ENCODE data around the gene MAMLD1. TPM values are rescaled to one million over a fixed set of nuclear protein-coding genes. Genes with fewer than 3 reads are reported as not detected.

Gene MAMLD1
- total and polyA plus RNA-seq, 12 donors = 1.4 to 11.2 (median 6.5) TPM

- intact Hi-C loops (cut with DNase I) = loop anchor here in 1 of 2 donors (10.0 kb wide), 1 partner anchor 59 kb away; no protein-coding TSS in a partner anchor
- TF ChIP-seq CTCF (IDR thresholded peaks at IDR 0.05) (no peak), POLR2A (IDR thresholded peaks at IDR 0.05) (no peak)
- Histone ChIP-seq H3K27ac (no peak overlapping the region), H3K36me3 (replicated peaks in 1 of 2) (no peaks in the 10 kb centered on the region), H3K9me3 (replicated peaks in 1 of 3) (no peaks in the 10 kb centered on the region), H3K27me3 (no peaks in the 10 kb centered on the region), H3K4me3 (no peak overlapping the region), H3K4me1 (replicated peaks in 1 of 2) (no peaks in the 10 kb centered on the region)
- DNase-seq = no peak
- WGBS, 4 donors = 54 to 92% (median 82%) methylated on average over 2 of the region's 2 CpGs
Measured at GRCh38 chrX:150414228-150414627, 51.1 kb downstream of the MAMLD1 start.

- H3K4me1 ChIP-seq (replicated peaks in 1 of 2) = no peaks in the 10 kb centered on the region
- no peaks in the 10 kb centered on the region for H3K36me3 ChIP-seq (replicated peaks in 1 of 2)
- H3K4me3 ChIP-seq = no peak overlapping the region
- H3K27ac ChIP-seq = no peak overlapping the region
- 69 to 94% (median 84%) methylated on average over 6 of the region's 6 CpGs for WGBS, 4 donors
- no peak for DNase-seq
- no peak for TF ChIP-seq CTCF (IDR thresholded peaks at IDR 0.05)
- H3K9me3 ChIP-seq (replicated peaks in 1 of 3) = no peaks in the 10 kb centered on the region
- H3K27me3 ChIP-seq = no peaks in the 10 kb centered on the region
- intact Hi-C loops (cut with DNase I) = loop anchor here in 1 of 2 donors (10.0 kb wide), 1 partner anchor 62 kb away; no protein-coding TSS in a partner anchor
Measured at GRCh38 chrX:150416469-150416868, 53.4 kb downstream of the MAMLD1 start.

- no peak overlapping the region for H3K27ac ChIP-seq
- no peak overlapping the region for H3K4me3 ChIP-seq
- no peak for DNase-seq
- TF ChIP-seq POLR2A (IDR thresholded peaks at IDR 0.05) (no peak), CTCF (IDR thresholded peaks at IDR 0.05) (no peak)
- no peaks in the 10 kb centered on the region for H3K36me3 ChIP-seq (replicated peaks in 1 of 2)
- no peaks in the 10 kb centered on the region for H3K4me1 ChIP-seq (replicated peaks in 1 of 2)
- WGBS, 4 donors = 55 to 81% (median 66%) methylated on average over 5 to 8 of the region's 8 CpGs
- intact Hi-C loops (cut with DNase I) = no loop called here
- no peaks in the 10 kb centered on the region for H3K27me3 ChIP-seq
- H3K9me3 ChIP-seq (replicated peaks in 1 of 3) = no peaks in the 10 kb centered on the region
Measured at GRCh38 chrX:150421816-150422215, 58.7 kb downstream of the MAMLD1 start.

GRCh38 chrX:150429594-150429993 is 66.5 kb downstream of the MAMLD1 start:
- Histone ChIP-seq H3K27ac (no peak overlapping the region), H3K9me3 (replicated peaks in 1 of 3) (no peaks in the 10 kb centered on the region), H3K4me1 (replicated peaks in 1 of 2) (no peaks in the 10 kb centered on the region), H3K36me3 (replicated peaks in 1 of 2) (no peaks in the 10 kb centered on the region), H3K4me3 (no peak overlapping the region), H3K27me3 (no peaks in the 10 kb centered on the region)
- 53 to 70% (median 64%) methylated on average over 1 of the region's 1 CpG for WGBS, 4 donors
- no peak for DNase-seq
- no peak for TF ChIP-seq POLR2A (IDR thresholded peaks at IDR 0.05)
- no peak for TF ChIP-seq CTCF (IDR thresholded peaks at IDR 0.05)
- intact Hi-C loops (cut with DNase I) = no loop called here
